ENCODE measurements around the gene B4GALT1.
A peak's percentile ranks its signal among the peaks of the same experiment; 100 is the strongest.

The B4GALT1 gene

GRCh38 chr9:33168941-33169544 lies 1.9 kb upstream of the B4GALT1 start:
- H2AFZ ChIP-seq (ENCODE audit: low read length): no peak overlapping the region
- H3K27ac ChIP-seq (ENCODE audit: low read length): no peak overlapping the region
- H3K79me2 ChIP-seq (ENCODE audit: low read length): peaks cover 27% of the 10 kb centered on the region
- H3K4me3 ChIP-seq (ENCODE audit: low read length): no peak overlapping the region
- no peaks in the 10 kb centered on the region for H3K36me3 ChIP-seq (replicated peaks; ENCODE audit: insufficient read depth, low read length)
- no peaks in the 10 kb centered on the region for H3K9me3 ChIP-seq (replicated peaks; ENCODE audit: insufficient read depth, low read length)
- H3K9ac ChIP-seq (ENCODE audit: low read length): no peak overlapping the region
- peaks cover 35% of the 10 kb centered on the region for H3F3A ChIP-seq (ENCODE audit: insufficient read depth, low read length)
- peaks cover 20% of the 10 kb centered on the region for H3K4me1 ChIP-seq (ENCODE audit: low read length)
- H3K4me2 ChIP-seq (ENCODE audit: low read depth, low read length): no peak overlapping the region
- TF ChIP-seq EZH2phosphoT487 (IDR thresholded peaks at IDR 0.05; ENCODE audit: low read length): no peak
- TF ChIP-seq CTCF (IDR thresholded peaks at IDR 0.05; ENCODE audit: low read length): no peak
- TF ChIP-seq EZH2 (optimal IDR thresholded peaks at IDR 0.05; ENCODE audit: low read depth, low read length): no peak
- H3K27me3 ChIP-seq (replicated peaks; ENCODE audit: insufficient read depth, low read length): no peaks in the 10 kb centered on the region
- no peaks in the 10 kb centered on the region for H4K20me1 ChIP-seq (ENCODE audit: insufficient read depth, low read length)
- H3K9me2 ChIP-seq (replicated peaks; ENCODE audit: insufficient read depth, low read length): no peaks in the 10 kb centered on the region
- no peak for DNase-seq

GRCh38 chr9:33167972-33168461 lies 881 bp upstream of the B4GALT1 start:
- Histone ChIP-seq H3K4me3 (ENCODE audit: low read length) (peak overlapping the region; percentile 65), H3K36me3 (replicated peaks; ENCODE audit: insufficient read depth, low read length) (no peaks in the 10 kb centered on the region), H3K4me2 (ENCODE audit: low read depth, low read length) (peak overlapping the region; percentile 92), H2AFZ (ENCODE audit: low read length) (peak overlapping the region; percentile 88), H3K27ac (ENCODE audit: low read length) (peak overlapping the region; percentile 72; the same call in 1 of the 2 replicates), H4K20me1 (ENCODE audit: insufficient read depth, low read length) (no peaks in the 10 kb centered on the region), H3K79me2 (ENCODE audit: low read length) (peaks cover 38% of the 10 kb centered on the region), H3K9me2 (replicated peaks; ENCODE audit: insufficient read depth, low read length) (no peaks in the 10 kb centered on the region), H3K27me3 (replicated peaks; ENCODE audit: insufficient read depth, low read length) (no peaks in the 10 kb centered on the region), H3K9ac (ENCODE audit: low read length) (peak overlapping the region; percentile 73; the same call in 1 of the 2 replicates), H3F3A (ENCODE audit: insufficient read depth, low read length) (peaks cover 35% of the 10 kb centered on the region), H3K4me1 (ENCODE audit: low read length) (peaks cover 20% of the 10 kb centered on the region), H3K9me3 (replicated peaks; ENCODE audit: insufficient read depth, low read length) (no peaks in the 10 kb centered on the region)
- TF ChIP-seq EZH2 (optimal IDR thresholded peaks at IDR 0.05; ENCODE audit: low read depth, low read length) (no peak), EZH2phosphoT487 (IDR thresholded peaks at IDR 0.05; ENCODE audit: low read length) (no peak), CTCF (IDR thresholded peaks at IDR 0.05; ENCODE audit: low read length) (no peak)
- peak; percentile 7 for DNase-seq

- no peaks in the 10 kb centered on the region for H3K36me3 ChIP-seq (replicated peaks; ENCODE audit: insufficient read depth, low read length)
- H3K9me2 ChIP-seq (replicated peaks; ENCODE audit: insufficient read depth, low read length): no peaks in the 10 kb centered on the region
- peaks cover 53% of the 10 kb centered on the region for H3K79me2 ChIP-seq (ENCODE audit: low read length)
- peak overlapping the region; percentile 70 for H2AFZ ChIP-seq (ENCODE audit: low read length)
- H4K20me1 ChIP-seq (ENCODE audit: insufficient read depth, low read length): no peaks in the 10 kb centered on the region
- TF ChIP-seq EZH2phosphoT487 (IDR thresholded peaks at IDR 0.05; ENCODE audit: low read length): no peak
- no peak for TF ChIP-seq CTCF (IDR thresholded peaks at IDR 0.05; ENCODE audit: low read length)
- TF ChIP-seq EZH2 (optimal IDR thresholded peaks at IDR 0.05; ENCODE audit: low read depth, low read length): no peak
- H3F3A ChIP-seq (ENCODE audit: insufficient read depth, low read length): peaks cover 35% of the 10 kb centered on the region
- peak overlapping the region; percentile 93 for H3K4me3 ChIP-seq (ENCODE audit: low read length)
- peaks cover 31% of the 10 kb centered on the region for H3K4me1 ChIP-seq (ENCODE audit: low read length)
- H3K9me3 ChIP-seq (replicated peaks; ENCODE audit: insufficient read depth, low read length): no peaks in the 10 kb centered on the region
- DNase-seq: peak; percentile 22
- peak overlapping the region; percentile 85 for H3K27ac ChIP-seq (ENCODE audit: low read length)
- peak overlapping the region; percentile 91 for H3K9ac ChIP-seq (ENCODE audit: low read length)
- no peaks in the 10 kb centered on the region for H3K27me3 ChIP-seq (replicated peaks; ENCODE audit: insufficient read depth, low read length)
- peak overlapping the region; percentile 98 for H3K4me2 ChIP-seq (ENCODE audit: low read depth, low read length)
Measured at GRCh38 chr9:33166231-33167083, 679 bp downstream of the B4GALT1 start.
